NB4 (cell line): ENCODE measurements around the gene MMS22L.

ENCODE experiments used
- DNase-seq: peaks from one replicate; pipeline ENCODE4 v3.0.0; 2010; ENCODE audit warnings: low read depth
- H3K4me3 ChIP-seq: one replicate; pipeline ENCODE4 v1.5.1; 2011; ENCODE audit warnings: mild to moderate bottlenecking, low read depth, low read length, moderate library complexity
- MAX ChIP-seq: IDR thresholded peaks from 2 replicates; pipeline ENCODE4 v1.6.1; 2011; ENCODE audit warnings: low read depth, low read length
- MYC ChIP-seq: IDR thresholded peaks from 2 replicates; pipeline ENCODE4 v1.6.1; 2011; ENCODE audit warnings: low read depth, low read length
- POLR2A ChIP-seq: IDR thresholded peaks from 2 replicates; pipeline ENCODE4 v1.6.1; 2011; ENCODE audit warnings: mild to moderate bottlenecking; ENCODE audit not compliant: insufficient read length; ENCODE audit errors: extremely low read depth
- TF ChIP-seq, protein P1 (sequence below): IDR thresholded peaks from one replicate; pipeline ENCODE4 v1.5.1; 2012; ENCODE audit warnings: low read depth, low read length

Gene MMS22L

GRCh38 chr6:97306544-97307320, 23.7 kb upstream of the MMS22L start:
- no peak for DNase-seq
- no peak overlapping the region for H3K4me3 ChIP-seq
- no peak for TF ChIP-seq MYC
- no peak for TF ChIP-seq MAX
- TF ChIP-seq, protein P1, sequence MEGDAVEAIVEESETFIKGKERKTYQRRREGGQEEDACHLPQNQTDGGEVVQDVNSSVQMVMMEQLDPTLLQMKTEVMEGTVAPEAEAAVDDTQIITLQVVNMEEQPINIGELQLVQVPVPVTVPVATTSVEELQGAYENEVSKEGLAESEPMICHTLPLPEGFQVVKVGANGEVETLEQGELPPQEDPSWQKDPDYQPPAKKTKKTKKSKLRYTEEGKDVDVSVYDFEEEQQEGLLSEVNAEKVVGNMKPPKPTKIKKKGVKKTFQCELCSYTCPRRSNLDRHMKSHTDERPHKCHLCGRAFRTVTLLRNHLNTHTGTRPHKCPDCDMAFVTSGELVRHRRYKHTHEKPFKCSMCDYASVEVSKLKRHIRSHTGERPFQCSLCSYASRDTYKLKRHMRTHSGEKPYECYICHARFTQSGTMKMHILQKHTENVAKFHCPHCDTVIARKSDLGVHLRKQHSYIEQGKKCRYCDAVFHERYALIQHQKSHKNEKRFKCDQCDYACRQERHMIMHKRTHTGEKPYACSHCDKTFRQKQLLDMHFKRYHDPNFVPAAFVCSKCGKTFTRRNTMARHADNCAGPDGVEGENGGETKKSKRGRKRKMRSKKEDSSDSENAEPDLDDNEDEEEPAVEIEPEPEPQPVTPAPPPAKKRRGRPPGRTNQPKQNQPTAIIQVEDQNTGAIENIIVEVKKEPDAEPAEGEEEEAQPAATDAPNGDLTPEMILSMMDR = no peak
- TF ChIP-seq POLR2A = no peak

DNA sequence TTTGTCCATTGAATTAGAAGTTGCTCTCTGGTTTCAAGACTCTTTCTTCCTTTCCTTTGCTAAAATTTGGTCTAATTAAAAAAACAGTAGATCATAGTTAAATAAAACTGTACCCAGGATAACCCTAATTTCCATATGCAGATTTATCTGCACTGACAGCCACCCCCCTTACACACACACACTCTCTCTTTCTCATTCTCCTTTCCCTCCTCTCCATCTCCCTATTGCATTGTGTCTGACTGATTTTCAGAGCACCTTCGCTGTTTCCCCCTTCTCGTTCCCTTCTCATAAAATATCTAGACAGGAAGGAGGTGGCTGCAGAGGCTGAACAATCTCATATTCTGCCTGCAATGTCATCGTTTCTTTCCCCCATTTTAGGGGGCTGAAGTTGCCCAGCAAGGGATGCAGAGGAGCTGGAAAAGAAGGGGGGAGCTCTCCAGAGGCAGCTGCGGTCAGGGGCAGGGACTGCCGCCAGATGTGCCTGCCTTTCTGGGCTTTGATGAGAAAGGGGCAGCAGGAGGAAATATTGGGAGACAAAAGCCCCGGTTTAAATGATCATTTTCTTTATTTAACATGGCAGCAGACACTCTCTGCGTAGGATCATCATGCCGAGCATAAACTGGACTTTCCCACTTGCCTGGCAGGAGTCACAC, 22.5 kb upstream of the MMS22L start:
- TF ChIP-seq MYC (no peak), POLR2A (no peak), MAX (no peak)
- TF ChIP-seq, protein P1 = no peak
- no peak for DNase-seq
- H3K4me3 ChIP-seq = no peak overlapping the region

DNA sequence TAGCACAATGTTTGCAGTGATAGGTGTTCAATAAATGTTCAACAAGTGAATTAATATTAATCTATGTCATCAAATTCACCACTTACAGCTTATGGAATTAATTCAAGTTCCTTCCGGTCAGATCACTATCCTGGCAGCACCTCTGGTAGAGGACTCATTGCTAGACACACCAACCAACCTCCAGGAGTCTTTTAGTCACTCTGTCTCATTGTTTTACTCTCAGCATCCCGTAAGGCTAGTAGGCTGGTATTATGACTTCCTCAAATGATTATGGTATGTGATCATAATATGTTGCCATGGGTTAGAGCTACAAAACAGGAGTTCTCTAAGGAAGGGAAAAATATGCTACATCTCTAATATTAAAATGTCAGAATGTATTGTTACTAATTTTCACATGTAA, 21.7 kb upstream of the MMS22L start:
- H3K4me3 ChIP-seq = no peak overlapping the region
- TF ChIP-seq MYC = no peak
- no peak for TF ChIP-seq POLR2A
- no peak for TF ChIP-seq MAX
- TF ChIP-seq, protein P1 = no peak
- no peak for DNase-seq

GRCh38 chr6:97294451-97294850, 11.4 kb upstream of the MMS22L start:
- DNase-seq = no peak
- TF ChIP-seq POLR2A = no peak
- TF ChIP-seq, protein P1 = no peak
- TF ChIP-seq MYC = no peak
- TF ChIP-seq MAX = no peak
- no peak overlapping the region for H3K4me3 ChIP-seq

DNA sequence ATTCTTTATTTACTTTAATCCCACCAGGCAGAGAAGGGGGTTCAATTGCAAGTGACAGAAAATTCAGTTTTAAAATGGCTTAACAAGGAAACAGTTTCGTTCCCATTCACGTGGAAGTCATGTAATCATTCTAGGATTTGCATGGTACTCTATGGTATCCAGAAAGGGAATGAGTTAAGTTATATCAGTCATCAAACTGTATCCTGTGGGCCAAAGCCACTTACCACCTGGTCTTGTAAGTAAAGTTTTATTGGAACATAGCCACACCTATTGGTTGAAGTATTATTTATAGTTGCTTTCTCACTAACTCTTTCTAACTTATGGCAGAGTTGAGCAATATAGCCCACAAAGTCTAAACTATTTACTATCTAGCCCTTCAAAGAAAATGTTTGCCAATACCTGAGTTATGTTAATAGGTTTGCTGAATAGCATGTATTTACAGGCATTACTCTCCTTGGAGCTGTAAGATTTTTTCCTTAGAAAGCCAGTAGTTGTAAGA, 10.2 kb upstream of the MMS22L start:
- H3K4me3 ChIP-seq = no peak overlapping the region
- TF ChIP-seq POLR2A = no peak
- TF ChIP-seq MAX = no peak
- no peak for TF ChIP-seq MYC
- TF ChIP-seq, protein P1 = no peak
- no peak for DNase-seq
